Gastroesophageal sphincter (tissue), 3 donors: ENCODE results near the gene ABR.

Source experiments
- CTCF ChIP-seq, 4 experiments: fragments of 200-600 bp in 2 of 4; fragments of 450-650 bp in 2 of 4; sonication (generic) in 1 of 4; IDR thresholded peaks; one replicate each; pipeline ENCODE4 v1.5.1; 2017 to 2019; ENCODE audit warnings: antibody characterized with exemption in 4 of 4, mild to moderate bottlenecking in 2 of 4, moderate library complexity in 2 of 4
- POLR2A ChIP-seq, 2 donors: fragments of 450-650 bp; IDR thresholded peaks; one replicate each; pipeline ENCODE4 v1.6.1; 2017; ENCODE audit warnings: antibody characterized with exemption in 2 of 2, mild to moderate bottlenecking in 2 of 2, moderate library complexity in 1 of 2
- POLR2AphosphoS5 ChIP-seq: sonication (generic); formaldehyde crosslinking; IDR thresholded peaks from one replicate; pipeline ENCODE4 v1.6.1; 2017; ENCODE audit warnings: antibody characterized with exemption

GRCh38 chr17:1166276-1166675 lies 13.5 kb downstream of the ABR start:
- no peak for TF ChIP-seq POLR2AphosphoS5
- no peak for TF ChIP-seq POLR2A (IDR thresholded peaks at IDR 0.05)
- TF ChIP-seq CTCF (IDR thresholded peaks at IDR 0.05): no peak
